Tibial nerve (tissue), 3 donors: ENCODE measurements around the gene DNAJC7.

Experiments
- CTCF ChIP-seq, 5 experiments: fragments of 200-600 bp in 3 of 5; fragments of 450-650 bp in 2 of 5; sonication (generic) in 3 of 5; IDR thresholded peaks; one replicate each; pipeline ENCODE4 v1.5.1; 2016 to 2019; ENCODE audit warnings: antibody characterized with exemption in 5 of 5, mild to moderate bottlenecking in 3 of 5, moderate library complexity in 2 of 5
- POLR2A ChIP-seq, 2 donors: fragments of 450-650 bp; IDR thresholded peaks; one replicate each; pipeline ENCODE4 v1.6.1; 2017; ENCODE audit warnings: antibody characterized with exemption in 2 of 2, mild to moderate bottlenecking in 2 of 2, moderate library complexity in 2 of 2

GRCh38 chr17:41941168-41941567 lies 76.1 kb downstream of the DNAJC7 start:
- TF ChIP-seq CTCF (IDR thresholded peaks at IDR 0.05) (no peak), POLR2A (IDR thresholded peaks at IDR 0.05) (no peak)
